SIG-M5 treated with dmso at 0.1 percent for 504 hours (cell line): ENCODE measurements around the gene PDRG1.
A peak's percentile ranks its signal among the peaks of the same experiment; 100 is the strongest.

Source experiments
- DNase-seq: peaks from one replicate; lab custom pipeline; 2025; ENCODE audit not compliant: unreplicated experiment; lab: John Stamatoyannopoulos, UW

The PDRG1 gene

DNA sequence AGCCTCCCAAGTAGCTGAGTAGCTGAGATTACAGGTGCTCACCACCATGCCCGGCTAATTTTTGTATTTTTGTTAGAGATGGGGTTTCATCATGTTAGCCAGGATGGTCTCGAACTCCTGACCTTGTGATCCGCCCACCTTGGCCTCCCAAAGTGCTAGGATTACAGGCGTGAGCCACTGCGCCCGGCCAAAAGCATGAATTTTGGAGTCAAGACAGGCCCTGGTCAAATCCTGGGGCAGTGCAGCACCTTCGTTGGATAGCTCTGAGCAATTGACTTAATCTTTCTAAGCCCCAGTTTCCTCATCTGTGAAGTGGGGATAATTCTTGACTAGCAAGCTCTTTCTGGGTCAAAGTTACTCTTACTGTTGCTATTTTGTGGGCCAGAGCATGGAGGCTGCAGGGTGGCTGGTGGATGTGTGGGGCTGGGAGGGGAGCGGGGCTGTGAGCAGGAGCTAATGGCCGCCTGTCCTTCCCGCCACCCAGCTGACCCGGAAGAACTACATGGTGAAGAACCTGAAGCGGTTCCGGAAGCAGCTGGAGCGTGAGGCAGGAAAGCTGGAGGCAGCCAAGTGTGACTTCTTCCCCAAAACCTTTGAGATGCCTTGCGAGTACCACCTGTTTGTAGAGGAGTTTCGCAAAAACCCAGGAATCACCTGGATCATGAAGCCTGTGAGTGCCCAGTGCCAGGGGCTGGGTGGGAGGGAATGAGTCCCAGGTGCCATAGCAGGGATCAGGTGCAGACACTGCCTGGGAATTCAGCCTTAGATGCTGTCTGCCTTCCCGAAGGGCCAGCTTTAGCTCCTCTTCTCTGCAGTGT lies 42.4 kb downstream of the PDRG1 start:
- no peak for DNase-seq

GRCh38 chr20:31908424-31908823 lies 43.4 kb downstream of the PDRG1 start:
- no peak for DNase-seq

DNA sequence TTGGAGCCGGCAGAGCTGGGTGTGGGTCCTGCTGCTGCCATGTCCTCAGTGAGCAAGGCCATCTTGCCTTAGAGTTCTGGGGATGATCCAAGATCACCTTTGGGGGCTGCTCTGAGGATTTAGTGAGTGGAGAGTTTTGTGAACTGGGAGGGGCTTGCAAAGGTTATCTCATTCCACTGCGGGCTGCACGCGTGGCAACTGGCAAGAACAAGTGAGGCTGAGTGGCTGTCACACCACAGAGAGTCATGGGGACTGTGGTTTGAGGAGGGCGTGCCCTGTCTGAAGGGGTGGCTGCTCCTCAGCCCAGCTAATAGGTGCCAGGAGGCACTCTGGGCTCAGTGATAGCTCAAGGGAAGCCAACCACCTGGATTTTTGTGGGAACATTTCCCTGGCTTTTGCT lies 43.8 kb downstream of the PDRG1 start:
- DNase-seq: no peak

DNA sequence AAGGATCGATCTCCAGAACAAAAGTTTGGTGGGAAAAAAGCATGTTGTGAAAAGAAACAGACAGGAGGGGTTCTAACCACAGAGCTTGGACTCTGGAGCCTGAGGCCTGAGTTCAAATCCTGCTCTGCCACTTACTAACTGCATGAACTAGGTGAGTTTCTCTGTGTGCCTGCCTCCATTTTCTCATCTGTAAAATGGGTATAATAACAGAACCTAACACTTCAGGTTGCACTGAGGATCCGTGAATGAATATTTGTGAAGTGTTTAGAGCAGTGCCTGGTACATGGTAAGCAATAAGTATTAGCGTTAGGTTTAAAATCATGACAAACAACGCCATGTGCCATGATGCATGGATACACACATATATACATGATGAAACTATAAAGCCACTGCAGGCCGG lies 44.8 kb downstream of the PDRG1 start:
- no peak for DNase-seq

DNA sequence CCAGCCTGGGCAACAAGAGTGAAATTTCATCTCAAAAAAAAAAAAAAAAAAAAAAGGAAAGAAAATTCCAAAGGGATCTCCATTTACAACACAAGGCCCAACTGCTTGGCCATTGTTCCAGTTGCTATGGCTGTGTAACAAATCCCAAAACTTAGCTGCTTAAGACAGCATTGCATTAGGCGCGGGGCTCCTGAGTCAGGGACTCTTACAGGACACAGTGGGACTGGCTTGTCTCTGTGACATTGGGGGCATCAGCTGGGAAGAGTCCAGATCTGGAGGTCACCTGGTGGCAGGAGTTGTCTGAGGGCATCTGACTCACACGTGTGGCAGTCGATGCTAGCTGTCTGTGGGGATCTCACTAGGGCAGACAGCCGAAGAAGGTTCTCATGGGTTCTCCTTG lies 45.8 kb downstream of the PDRG1 start:
- no peak for DNase-seq

DNA sequence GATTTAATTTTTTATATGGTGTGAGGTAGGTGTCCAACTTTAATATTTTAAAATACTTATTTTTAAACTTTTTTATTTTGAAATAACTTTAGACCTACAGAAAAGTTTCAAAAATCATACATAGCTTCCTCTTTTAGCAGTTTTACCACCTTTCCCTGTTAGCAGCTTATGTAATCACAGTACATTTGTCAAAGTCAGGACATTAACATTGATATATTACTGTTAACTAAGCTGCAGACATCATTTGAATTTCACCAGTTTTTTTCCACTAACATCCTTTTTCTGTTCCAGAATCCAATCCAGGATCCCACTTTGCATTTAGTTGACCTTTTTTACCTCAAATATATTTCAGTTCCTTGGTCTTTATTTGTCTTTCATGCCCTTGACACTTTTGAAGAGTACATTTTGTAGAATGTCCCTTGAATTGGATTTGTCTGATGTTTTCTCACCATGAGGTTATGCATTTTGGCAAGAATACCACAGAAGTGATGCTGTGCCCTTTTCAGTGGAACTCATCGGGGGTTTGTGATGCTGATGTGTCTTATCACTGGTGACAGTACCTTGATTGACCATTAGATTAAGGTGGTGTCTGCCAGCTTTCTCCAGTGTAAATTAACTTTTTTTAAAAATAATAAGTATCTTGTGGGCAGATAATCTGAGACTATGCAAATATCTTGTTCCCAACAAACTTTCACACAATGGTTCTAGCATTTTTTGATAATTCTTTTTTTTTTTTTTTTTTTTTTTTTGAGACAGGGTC lies 48.0 kb downstream of the PDRG1 start:
- DNase-seq: no peak

DNA sequence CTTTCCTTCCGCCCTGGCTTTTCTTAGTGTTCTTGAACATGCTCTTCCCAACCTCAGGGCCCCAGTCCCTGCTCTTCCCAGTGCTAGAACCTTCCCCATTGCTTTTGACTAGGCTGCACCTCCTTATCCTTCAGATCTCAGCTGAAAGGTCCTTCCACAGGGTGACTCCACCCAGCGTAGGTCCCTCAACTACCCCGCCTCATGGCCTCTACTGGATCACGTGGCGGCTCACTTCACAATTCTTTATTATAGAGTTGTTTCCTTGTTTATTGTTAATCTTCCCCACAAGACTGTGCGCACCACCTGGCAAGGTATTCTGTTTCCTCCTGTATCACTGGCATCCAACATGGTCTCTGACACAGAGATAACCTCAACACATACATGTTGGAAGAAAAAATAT lies 50.2 kb downstream of the PDRG1 start:
- no peak for DNase-seq

DNA sequence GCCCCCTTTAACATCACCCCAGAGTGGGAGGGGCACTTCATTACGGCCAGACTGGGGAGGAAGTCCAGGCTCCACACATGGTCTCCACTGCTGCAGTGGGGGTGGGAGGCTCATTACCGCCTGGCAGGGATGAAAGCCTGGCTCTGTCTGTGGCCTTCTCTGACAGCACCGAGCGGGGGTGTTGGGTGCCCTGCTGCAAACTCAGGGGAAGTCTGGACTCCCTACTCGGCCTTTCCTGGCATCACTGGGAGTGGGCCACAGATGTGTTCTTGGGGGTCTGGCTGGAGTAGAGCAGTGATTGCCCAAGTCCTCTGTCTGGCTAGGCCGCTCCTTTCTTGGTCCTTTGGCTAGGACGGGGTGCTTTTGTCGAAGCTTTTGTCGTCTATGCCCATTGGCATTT lies 54.3 kb downstream of the PDRG1 start:
- DNase-seq: no peak

DNA sequence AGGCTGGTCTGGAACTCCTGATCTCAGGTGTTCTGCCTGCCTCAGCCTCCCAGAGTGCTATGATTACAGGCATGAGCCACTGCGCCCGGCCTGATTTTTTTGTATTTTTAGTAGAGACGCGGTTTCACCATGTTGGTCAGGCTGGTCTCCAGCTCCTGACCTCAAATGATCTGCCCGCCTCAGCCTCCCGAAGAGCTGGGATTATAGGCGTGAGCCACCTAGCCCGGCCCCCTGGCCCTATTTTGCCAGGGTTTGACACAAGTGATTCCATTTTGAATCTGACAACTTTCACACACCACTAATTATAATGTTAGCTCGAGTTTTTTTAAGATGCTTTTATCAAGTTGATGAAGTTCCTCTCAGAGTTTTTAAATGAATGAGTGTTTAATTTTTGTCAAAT lies 55.8 kb downstream of the PDRG1 start:
- DNase-seq: no peak

DNA sequence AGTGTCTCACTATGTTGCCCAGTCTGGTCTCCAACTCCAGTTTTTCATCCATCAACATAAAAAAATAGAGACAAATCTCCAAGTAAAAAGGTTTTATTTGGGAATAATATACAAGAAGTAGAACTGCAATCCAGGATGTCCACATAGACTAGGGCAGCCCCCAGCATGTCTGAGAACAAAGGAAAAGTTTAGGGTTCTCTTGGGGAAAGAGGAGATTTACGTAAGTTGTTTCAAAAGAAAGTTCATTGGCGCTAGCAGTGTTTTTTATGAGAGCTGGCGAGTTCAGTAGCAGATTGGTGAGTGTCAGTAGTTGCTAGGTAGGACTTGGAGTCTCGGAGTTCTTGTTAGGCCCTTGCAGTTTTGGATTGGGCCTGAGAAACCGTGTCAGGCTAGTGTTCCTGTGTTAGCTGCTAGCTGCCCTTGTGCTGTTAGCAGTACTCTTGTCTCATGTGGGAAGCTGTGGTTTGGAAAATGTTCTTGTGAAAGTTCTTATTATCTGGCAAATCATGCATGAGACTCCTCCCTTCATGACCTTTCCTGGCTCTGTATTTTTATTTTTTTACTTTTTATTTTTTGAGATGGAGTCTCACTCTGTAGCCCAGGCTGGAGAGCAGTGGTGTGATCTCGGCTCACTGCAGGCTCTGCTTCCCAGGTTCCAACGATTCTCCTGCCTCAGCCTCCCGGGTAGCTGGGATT lies 56.7 kb downstream of the PDRG1 start:
- peak; percentile 80 for DNase-seq
